Transverse colon (tissue), 4 donors: ENCODE results near the gene TCOF1. TPM values are rescaled to one million over a fixed set of nuclear protein-coding genes. Genes with fewer than 3 reads are reported as not detected.

Source experiments
- DNase-seq: peaks from one replicate; pipeline ENCODE4 v3.0.0-alpha.2; 2019
- H3K27ac ChIP-seq, 4 donors: fragments of 200-600 bp; sonication (generic); 2 replicates each; pipeline ENCODE4 v1.5.1; 2016 to 2018; ENCODE audit warnings: inconsistent platforms in 4 of 4
- H3K27me3 ChIP-seq: fragments of 200-600 bp; sonication (generic); 2 replicates; pipeline ENCODE4 v1.5.1; 2017; ENCODE audit warnings: inconsistent platforms
- H3K36me3 ChIP-seq, 4 donors: fragments of 200-600 bp; sonication (generic); 2 replicates each; pipeline ENCODE4 v1.5.1; 2017 to 2019; ENCODE audit warnings: inconsistent platforms in 4 of 4
- H3K4me1 ChIP-seq, 4 donors: fragments of 200-600 bp; sonication (generic); 2 replicates each; pipeline ENCODE4 v1.5.1; 2017 to 2020; ENCODE audit warnings: inconsistent platforms in 4 of 4
- H3K4me3 ChIP-seq, 4 donors: fragments of 200-600 bp; sonication (generic); 1 replicate in 1 of 4; 2 replicates in 3 of 4; pipeline versions ENCODE4 v1.5.1 to v1.6.1; 2017 to 2019; ENCODE audit warnings: inconsistent platforms in 4 of 4
- H3K9me3 ChIP-seq, 2 donors: fragments of 200-600 bp; sonication (generic); 2 replicates each; pipeline ENCODE4 v1.5.1; 2017 to 2019; ENCODE audit warnings: inconsistent platforms in 2 of 2
- CTCF ChIP-seq, 5 experiments: fragments of 200-600 bp in 3 of 5; fragments of 450-650 bp in 2 of 5; sonication (generic) in 3 of 5; IDR thresholded peaks; 1 replicate in 2 of 5; 2 replicates in 3 of 5; pipeline ENCODE4 v1.5.1; 2016 to 2017; ENCODE audit warnings: antibody characterized with exemption in 5 of 5, inconsistent platforms in 3 of 5, mild to moderate bottlenecking in 2 of 5, moderate library complexity in 1 of 5
- EP300 ChIP-seq: sonication (generic); formaldehyde crosslinking; IDR thresholded peaks from one replicate; pipeline ENCODE4 v1.6.1; 2017; ENCODE audit warnings: antibody characterized with exemption, low read depth
- POLR2A ChIP-seq: fragments of 450-650 bp; IDR thresholded peaks from one replicate; pipeline ENCODE4 v1.6.1; 2016; ENCODE audit warnings: antibody characterized with exemption, mild to moderate bottlenecking, moderate library complexity
- POLR2AphosphoS5 ChIP-seq, 3 donors: sonication (generic); formaldehyde crosslinking; IDR thresholded peaks; one replicate each; pipeline ENCODE4 v1.6.1; 2016; ENCODE audit warnings: antibody characterized with exemption in 3 of 3
- WGBS, 2 donors: methylation state at CpG; one replicate each; pipeline ENCODE4 v1.1.5; 2018; ENCODE audit warnings: low coverage in 1 of 2; 5-methylcytosine and 5-hydroxymethylcytosine counted together
- in situ Hi-C, 4 donors: fragments of 200-750 bp; cut with MboI; loops; one replicate each; pipeline versions ENCODE4 v1.15.0 to v1.15.1; 2017; ENCODE audit warnings: low sequenced_read_pairs in 3 of 4, low pct_ligation_motif_present in 1 of 4, low pct_unique_long_range_greater_than_20kb in 1 of 4
- intact Hi-C: fragments of 100-400 bp; cut with DNase I; formaldehyde crosslinking; loops from one replicate; pipeline ENCODE4 v1.15.1; 2023; ENCODE audit warnings: low total_unique reads
- total RNA-seq, 4 donors: library from RNA; depleted of rRNA; stranded (reverse); fragments of >200 nt; gene quantifications; one replicate each; pipeline ENCODE4 v1.1.0, GENCODE V29; 2016

TCOF1 gene
- total RNA-seq, 4 donors from 2014 or later, result 12.0 to 87.2 (median 31.3) TPM

- WGBS, 2 donors, result 71 to 76% methylated on average over 5 to 7 of the region's 7 CpGs
- H3K27ac ChIP-seq, result no peak overlapping the region
- DNase-seq, result no peak
- no peaks in the 10 kb centered on the region for H3K36me3 ChIP-seq
- TF ChIP-seq EP300 (no peak), POLR2A (no peak), CTCF (IDR thresholded peaks at IDR 0.05) (no peak), POLR2AphosphoS5 (IDR thresholded peaks at IDR 0.05) (no peak)
- no peaks in the 10 kb centered on the region for H3K4me1 ChIP-seq
- in situ Hi-C loops, result no loop called here
- H3K27me3 ChIP-seq, result no peaks in the 10 kb centered on the region
- H3K9me3 ChIP-seq, result no peaks in the 10 kb centered on the region
- H3K4me3 ChIP-seq, result no peak overlapping the region
- intact Hi-C loops, result no loop called here
These were observed 16.8 kb upstream of the TCOF1 start for GRCh38 chr5:150340614-150341255.

DNA sequence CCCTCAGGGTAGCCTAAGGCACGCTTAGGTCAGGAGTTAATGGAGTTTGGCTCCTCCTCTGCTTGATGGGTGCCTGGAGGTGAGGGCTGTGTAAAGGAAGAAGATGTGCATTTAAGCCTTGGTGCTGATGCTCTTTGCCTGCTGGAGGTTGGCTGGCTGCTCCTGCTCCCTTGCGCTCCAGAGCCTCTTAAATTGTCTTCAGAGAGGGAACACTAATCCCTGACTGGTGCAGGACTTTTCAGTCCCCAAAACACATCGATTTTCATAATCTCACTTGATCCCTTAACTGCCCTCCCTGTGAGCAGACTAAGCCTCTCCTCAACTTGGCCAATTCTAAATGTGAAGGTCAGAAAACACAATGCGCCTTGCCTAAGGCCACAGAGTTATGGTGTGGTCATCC lies 16.2 kb upstream of the TCOF1 start:
- H3K36me3 ChIP-seq, result no peaks in the 10 kb centered on the region
- no peak for TF ChIP-seq CTCF (IDR thresholded peaks at IDR 0.05)
- no peak for TF ChIP-seq EP300
- TF ChIP-seq POLR2A, result no peak
- no peak for TF ChIP-seq POLR2AphosphoS5 (IDR thresholded peaks at IDR 0.05)
- H3K4me3 ChIP-seq, result no peak overlapping the region
- no peak for DNase-seq
- WGBS, 2 donors, result 60 to 80% methylated on average over 2 to 4 of the region's 4 CpGs
- H3K4me1 ChIP-seq, result no peaks in the 10 kb centered on the region
- in situ Hi-C loops, result no loop called here
- H3K27me3 ChIP-seq, result no peaks in the 10 kb centered on the region
- intact Hi-C loops, result no loop called here
- no peak overlapping the region for H3K27ac ChIP-seq
- no peaks in the 10 kb centered on the region for H3K9me3 ChIP-seq

GRCh38 chr5:150341989-150342388 lies 15.5 kb upstream of the TCOF1 start:
- no peaks in the 10 kb centered on the region for H3K9me3 ChIP-seq
- H3K27me3 ChIP-seq, result no peaks in the 10 kb centered on the region
- no peak for DNase-seq
- 96% methylated on average over 1 of the region's 1 CpG; no CpG with 5 or more reads in 1 of the 2 donors for WGBS, 2 donors
- H3K4me3 ChIP-seq, result no peak overlapping the region
- in situ Hi-C loops (no loop called here), intact Hi-C loops (no loop called here)
- no peaks in the 10 kb centered on the region for H3K36me3 ChIP-seq
- H3K4me1 ChIP-seq, result no peaks in the 10 kb centered on the region
- H3K27ac ChIP-seq, result no peak overlapping the region
- TF ChIP-seq EP300 (no peak), POLR2AphosphoS5 (IDR thresholded peaks at IDR 0.05) (no peak), POLR2A (no peak), CTCF (IDR thresholded peaks at IDR 0.05) (no peak)

DNA sequence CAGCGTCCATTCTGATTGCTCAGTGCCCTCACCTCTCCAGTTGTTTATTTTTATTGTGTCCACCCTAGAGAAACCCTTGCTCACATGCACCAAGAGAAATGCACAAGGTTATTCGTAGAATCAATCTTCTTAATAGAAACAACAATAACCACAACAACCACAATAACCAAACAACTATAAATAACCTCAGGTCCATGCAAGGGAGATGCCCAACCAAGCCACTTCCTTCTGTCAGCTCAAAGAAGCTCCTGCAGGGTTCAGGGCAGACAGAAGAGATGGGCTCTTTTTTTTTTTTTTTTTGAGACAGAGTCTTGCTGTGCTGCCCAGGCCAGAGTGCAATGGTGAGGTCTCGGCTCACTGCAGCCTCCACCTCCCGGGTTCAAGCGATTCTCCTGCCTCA lies 14.9 kb upstream of the TCOF1 start:
- Histone ChIP-seq H3K4me1 (no peaks in the 10 kb centered on the region), H3K9me3 (no peaks in the 10 kb centered on the region), H3K4me3 (no peak overlapping the region), H3K36me3 (no peaks in the 10 kb centered on the region), H3K27me3 (no peaks in the 10 kb centered on the region), H3K27ac (no peak overlapping the region)
- in situ Hi-C loops, result no loop called here
- intact Hi-C loops, result no loop called here
- 83 to 85% methylated on average over 2 to 5 of the region's 5 CpGs for WGBS, 2 donors
- no peak for DNase-seq
- TF ChIP-seq POLR2A (no peak), POLR2AphosphoS5 (IDR thresholded peaks at IDR 0.05) (no peak), EP300 (no peak), CTCF (IDR thresholded peaks at IDR 0.05) (no peak)
